Head of caudate nucleus (tissue), 42 donors: ENCODE results near the gene ST8SIA5.

Experiments
- DNase-seq, 42 donors: peaks; one replicate each; pipeline versions ENCODE4 v3.0.0 to v3.0.0-alpha.2; 2020 to 2021; ENCODE audit warnings: mixed read lengths in 7 of 42
- intact Hi-C: fragments of 100-400 bp; cut with DNase I; formaldehyde crosslinking; loops from one replicate; pipeline ENCODE4 v1.15.0; 2022

The ST8SIA5 gene

DNA sequence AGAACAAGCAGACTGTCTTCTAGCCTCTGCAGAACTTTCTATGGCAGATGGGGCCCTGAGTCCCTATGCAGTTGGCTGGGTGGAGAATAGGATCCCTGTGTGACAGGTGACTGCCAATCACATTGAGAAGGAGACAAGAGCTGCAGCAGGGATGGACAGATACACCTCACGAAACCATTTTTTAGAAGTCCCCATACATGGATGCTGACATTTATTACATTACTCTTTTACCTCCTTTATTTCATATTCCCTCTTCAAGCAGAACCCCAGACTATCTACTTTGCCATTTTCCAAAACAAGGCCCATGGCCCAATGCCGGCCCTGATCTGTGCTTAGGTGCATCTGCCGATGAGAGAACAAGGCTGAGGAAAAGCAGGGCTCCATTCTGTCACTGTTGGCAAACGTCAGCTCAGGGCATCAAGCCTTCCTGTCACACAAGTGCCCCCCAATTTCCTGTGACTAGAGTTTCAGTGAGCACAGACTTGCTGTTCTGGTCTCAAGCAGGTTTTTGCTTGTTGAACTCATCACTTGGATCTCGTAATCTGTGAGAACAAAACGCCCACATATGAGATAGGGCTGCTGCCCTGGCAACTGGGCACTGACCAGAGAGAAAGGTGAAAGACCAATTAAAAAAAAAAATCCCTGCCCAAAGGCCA is 135.6 kb downstream of the ST8SIA5 start:
- no peak for DNase-seq

DNA sequence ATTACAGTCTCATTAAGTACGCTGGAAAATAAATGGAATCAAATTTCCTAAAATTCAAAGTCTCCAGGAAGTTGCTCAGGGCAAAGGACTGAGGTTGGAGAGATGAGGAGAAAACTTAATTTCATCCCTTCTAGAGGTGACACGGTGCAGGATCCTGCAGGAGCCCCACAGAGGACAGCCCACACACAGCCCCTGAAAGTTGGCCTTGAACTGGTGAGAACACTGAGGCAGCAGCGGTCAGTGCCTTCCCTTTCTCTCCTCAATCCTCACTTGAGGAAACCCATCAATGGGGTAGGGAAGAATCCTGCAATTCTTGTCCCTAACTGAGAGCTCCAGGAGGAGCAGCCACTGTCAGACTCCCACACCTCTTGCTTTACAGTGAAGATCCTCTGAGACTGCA is 137.3 kb downstream of the ST8SIA5 start:
- intact Hi-C loops: no loop called here
- no peak for DNase-seq

More for the DNA sequence above, 135.6 kb downstream of the ST8SIA5 start:
- intact Hi-C loops: no loop called here
